IMR-90 (cell line): ENCODE results near the gene HSP90B1. TPM values are rescaled to one million over a fixed set of nuclear protein-coding genes. Genes with fewer than 3 reads are reported as not detected.

Source experiments
- ATAC-seq: fragments of 200-7000 bp; cut with Tn5 transposase; 2 replicates; pipeline ENCODE4 v1.9.1; 2020; ENCODE audit warnings: low read depth, mild to moderate bottlenecking, moderate library complexity
- BruUV-seq: library from RNA; stranded (reverse); fragments of 400-500 nt; replicated peaks from 2 replicates; lab custom pipeline; 2021; lab: Mats Ljungman, UMichigan
- CTCF ChIA-PET: fragments of 300-600 bp; formaldehyde crosslinking; extraction: SDS; loops from one replicate; lab custom pipeline; 2021; ENCODE audit warnings: antibody characterized with exemption; lab: Yijun Ruan, JAX
- POLR2A ChIA-PET: fragments of 300-600 bp; sonication (Branson Sonifier 250); formaldehyde crosslinking; loops from one replicate; lab custom pipeline; 2022; ENCODE audit warnings: antibody characterized with exemption; ENCODE audit not compliant: unreplicated experiment; lab: Charles Lee
- DNase-seq: peaks from one replicate; pipeline ENCODE4 v3.0.0; 2013
- H2AFZ ChIP-seq: replicated peaks from 2 replicates; pipeline ENCODE3; 2013; ENCODE audit warnings: low read length, mild to moderate bottlenecking; ENCODE audit not compliant: poor library complexity
- H2AK5ac ChIP-seq: 2 replicates; pipeline ENCODE4 v1.6.1; 2013; ENCODE audit warnings: low read depth, low read length, inconsistent platforms
- H2AK9ac ChIP-seq: replicated peaks from 2 replicates; pipeline ENCODE3; 2013; ENCODE audit warnings: mild to moderate bottlenecking, low read depth, low read length, moderate library complexity; ENCODE audit not compliant: poor library complexity
- H2BK120ac ChIP-seq: 2 replicates; pipeline ENCODE4 v1.6.1; 2013; ENCODE audit warnings: low read depth, low read length, inconsistent platforms
- H2BK15ac ChIP-seq: 3 replicates; pipeline ENCODE4 v1.6.1; 2013; ENCODE audit warnings: low read depth, low read length, inconsistent platforms
- H2BK20ac ChIP-seq: 2 replicates; pipeline ENCODE4 v1.6.1; 2013; ENCODE audit warnings: low read depth, mild to moderate bottlenecking, inconsistent platforms, low read length, moderate library complexity
- H2BK5ac ChIP-seq: 2 replicates; pipeline ENCODE4 v1.6.1; 2013; ENCODE audit warnings: mild to moderate bottlenecking, low read depth, low read length, inconsistent platforms; ENCODE audit not compliant: poor library complexity, severe bottlenecking
- H3K14ac ChIP-seq: replicated peaks from 2 replicates; pipeline ENCODE4 v1.6.1; 2013; ENCODE audit warnings: low read depth, low read length, inconsistent platforms
- H3K18ac ChIP-seq: 2 replicates; pipeline ENCODE4 v1.6.1; 2013; ENCODE audit warnings: low read depth, low read length, control low read depth
- H3K23ac ChIP-seq: 2 replicates; pipeline ENCODE4 v1.6.1; 2013; ENCODE audit warnings: low read depth, low read length, inconsistent platforms
- H3K27ac ChIP-seq: 2 replicates; pipeline ENCODE4 v1.5.1; 2013; ENCODE audit warnings: mild to moderate bottlenecking, control low read depth, low read length; ENCODE audit not compliant: insufficient read depth
- H3K27me3 ChIP-seq: 2 replicates; pipeline ENCODE4 v1.6.1; 2013; ENCODE audit warnings: low read length; ENCODE audit not compliant: control insufficient read depth, insufficient read depth
- H3K36me3 ChIP-seq: 2 replicates; pipeline ENCODE4 v1.6.1; 2013; ENCODE audit warnings: low read length, mixed read lengths; ENCODE audit not compliant: control insufficient read depth, insufficient read depth
- H3K4ac ChIP-seq: 2 replicates; pipeline ENCODE4 v1.6.1; 2013; ENCODE audit warnings: low read depth, low read length, inconsistent platforms
- H3K4me1 ChIP-seq: 2 replicates; pipeline ENCODE4 v1.6.1; 2013; ENCODE audit warnings: low read length, mixed read lengths; ENCODE audit not compliant: control insufficient read depth, insufficient read depth
- H3K4me2 ChIP-seq: 2 replicates; pipeline ENCODE4 v1.6.1; 2013; ENCODE audit warnings: low read depth, mild to moderate bottlenecking, control low read depth, low read length, moderate library complexity
- H3K4me3 ChIP-seq: 2 replicates; pipeline ENCODE4 v1.5.1; 2013; ENCODE audit warnings: low read depth, mild to moderate bottlenecking, control low read depth, low read length, moderate library complexity; ENCODE audit not compliant: insufficient read depth
- H3K56ac ChIP-seq: 2 replicates; pipeline ENCODE4 v1.6.1; 2013; ENCODE audit warnings: low read length, inconsistent platforms; ENCODE audit not compliant: insufficient read depth; ENCODE audit errors: extremely low read depth
- H3K79me1 ChIP-seq, 2 experiments: 2 replicates each; pipeline ENCODE4 v1.6.1; 2013; ENCODE audit warnings: low read length in 2 of 2, inconsistent platforms in 1 of 2, low read depth in 1 of 2
- H3K9ac ChIP-seq: 2 replicates; pipeline ENCODE4 v1.6.1; 2013; ENCODE audit warnings: low read depth, low read length, control low read depth
- H3K9me1 ChIP-seq: 2 replicates; pipeline ENCODE4 v1.6.1; 2013; ENCODE audit warnings: low read length, inconsistent platforms; ENCODE audit not compliant: insufficient read depth
- H3K9me3 ChIP-seq: 2 replicates; pipeline ENCODE4 v1.6.1; 2013; ENCODE audit warnings: low read length; ENCODE audit not compliant: control insufficient read depth, insufficient read depth
- H4K20me1 ChIP-seq: 2 replicates; pipeline ENCODE4 v1.6.1; 2013; ENCODE audit warnings: low read length, inconsistent platforms; ENCODE audit not compliant: insufficient read depth
- H4K5ac ChIP-seq: 2 replicates; pipeline ENCODE4 v1.6.1; 2013; ENCODE audit warnings: mild to moderate bottlenecking, low read depth, low read length, control low read depth
- H4K8ac ChIP-seq, 2 experiments: 2 replicates each; pipeline ENCODE4 v1.6.1; 2013; ENCODE audit warnings: low read depth in 2 of 2, low read length in 2 of 2, control low read depth in 1 of 2, inconsistent platforms in 1 of 2
- H4K91ac ChIP-seq: 2 replicates; pipeline ENCODE4 v1.6.1; 2013; ENCODE audit warnings: low read depth, low read length, inconsistent platforms; ENCODE audit not compliant: insufficient read depth
- CHD1 ChIP-seq: IDR thresholded peaks from 2 replicates; pipeline ENCODE4 v1.6.1; 2012; ENCODE audit warnings: low read depth, low read length, improper control_type of control experiment
- MAZ ChIP-seq: IDR thresholded peaks from 2 replicates; pipeline ENCODE4 v1.6.1; 2012; ENCODE audit warnings: low read depth, mild to moderate bottlenecking, low read length, improper control_type of control experiment, moderate library complexity, borderline replicate concordance
- MXI1 ChIP-seq: IDR thresholded peaks from 2 replicates; pipeline ENCODE4 v1.6.1; 2012; ENCODE audit warnings: low read depth, mild to moderate bottlenecking, low read length, moderate library complexity, borderline replicate concordance
- POLR2A ChIP-seq: IDR thresholded peaks from 2 replicates; pipeline ENCODE4 v1.6.1; 2012; ENCODE audit warnings: mild to moderate bottlenecking, low read depth, low read length
- WGBS, 2 experiments: methylation state at CpG; one replicate each; pipeline versions ENCODE4 v1.1.5 to v1.1.7; 2013; ENCODE audit warnings: missing lambda C conversion rate in 2 of 2; ENCODE audit not compliant: insufficient read length in 1 of 2; ENCODE audit errors: extremely low coverage in 2 of 2; 5-methylcytosine and 5-hydroxymethylcytosine counted together
- dilution Hi-C: fragments of 300-500 bp; cut with HindIII; formaldehyde crosslinking; loops from one replicate; pipeline ENCODE4 v1.14.3; 2018; ENCODE audit warnings: low sequenced_read_pairs; ENCODE audit not compliant: unreplicated experiment
- in situ Hi-C: fragments of 300-500 bp; cut with MboI; formaldehyde crosslinking; loops from 3 replicates; pipeline ENCODE4 v1.14.3; 2019; ENCODE audit warnings: low sequenced_read_pairs, inconsistent platforms, mixed read lengths
- intact Hi-C: fragments of 100-400 bp; cut with micrococcal nuclease; formaldehyde crosslinking; loops from 2 replicates; pipeline ENCODE4 v1.10.0; 2022
- polyA plus RNA-seq, 3 experiments: library from polyadenylated mRNA; depleted of rRNA; stranded (reverse); fragments of >200 nt; gene quantifications; 2 replicates each; pipeline ENCODE4 v1.2.3, GENCODE V29; 2012; ENCODE audit warnings: low replicate concordance in 1 of 3
- total RNA-seq: library from RNA; depleted of rRNA; stranded (reverse); fragments of >200 nt; gene quantifications from 2 replicates; pipeline ENCODE4 v1.2.3, GENCODE V29; 2012

HSP90B1 gene
- total and polyA plus RNA-seq, 2 of the 4 experiments (the other 2 are of a cell fraction), result 398 to 765 TPM

GRCh38 chr12:103929046-103929783, 995 bp upstream of the HSP90B1 start:
- WGBS, 2 experiments, result 0% methylated on average over 21 of the region's 37 CpGs; no CpG with 5 or more reads in 1 of the 2 experiments
- peak overlapping the region; percentile 97 for H2AK9ac ChIP-seq
- H3K36me3 ChIP-seq, result peaks cover 5% of the 10 kb centered on the region; the same call in 1 of the 2 replicates
- H2BK120ac ChIP-seq, result peak overlapping the region; percentile 92
- ChIA-PET CTCF (interaction anchor here (1.0 to 1.2 kb wide), 2 partner anchors 34 to 73 kb away, joined by 3 to 4 read pairs; no protein-coding TSS in a partner anchor), POLR2A (interaction anchor here (0.6 kb wide), 2 partner anchors 34 to 74 kb away, joined by 3 read pairs; no protein-coding TSS in a partner anchor)
- peak; percentile 74 for TF ChIP-seq POLR2A
- TF ChIP-seq MAZ, result peak; percentile 31; the same call in 1 of the 2 replicates
- TF ChIP-seq CHD1, result no peak
- TF ChIP-seq MXI1, result peak; percentile 19; the same call in 1 of the 2 replicates
- H3K18ac ChIP-seq, result peak overlapping the region; percentile 86
- peak overlapping the region; percentile 95 for H4K5ac ChIP-seq
- dilution Hi-C loops, result no loop called here
- H4K8ac ChIP-seq, result peak overlapping the region; percentile 89 to 99
- H3K4ac ChIP-seq, result peak overlapping the region; percentile 97
- no peaks in the 10 kb centered on the region for H3K9me3 ChIP-seq
- no peaks in the 10 kb centered on the region for H3K27me3 ChIP-seq
- peak overlapping the region; percentile 61 for H2AK5ac ChIP-seq
- H3K14ac ChIP-seq, result peak overlapping the region; percentile 95
- peaks cover 5% of the 10 kb centered on the region for H3K4me1 ChIP-seq
- in situ Hi-C loops, result no loop called here
- H2AFZ ChIP-seq, result peak overlapping the region; percentile 93
- intact Hi-C loops, result loop anchor here (2.0 kb wide), 1 partner anchor 20 kb away; no protein-coding TSS in a partner anchor
- H3K79me1 ChIP-seq, result peaks cover 7 to 26% of the 10 kb centered on the region in 2 experiments
- BruUV-seq, result no TSS peak
- peak overlapping the region; percentile 94 for H4K91ac ChIP-seq
- ATAC-seq (peak; percentile 66), DNase-seq (peak; percentile 92)
- peak overlapping the region; percentile 94 for H3K56ac ChIP-seq
- peak overlapping the region; percentile 51 for H3K4me3 ChIP-seq
- H3K27ac ChIP-seq, result peak overlapping the region; percentile 92
- H3K23ac ChIP-seq, result peak overlapping the region; percentile 95
- H3K9me1 ChIP-seq, result peaks cover 3% of the 10 kb centered on the region; the same call in 1 of the 2 replicates
- H2BK20ac ChIP-seq, result peak overlapping the region; percentile 75
- H4K20me1 ChIP-seq, result peaks cover 29% of the 10 kb centered on the region
- peak overlapping the region; percentile 94 for H3K9ac ChIP-seq
- peak overlapping the region; percentile 86 for H2BK15ac ChIP-seq
- peak overlapping the region; percentile 90 for H3K4me2 ChIP-seq
- H2BK5ac ChIP-seq, result peak overlapping the region; percentile 92
